ENCODE data around the gene PTPRH. TPM values are rescaled to one million over a fixed set of nuclear protein-coding genes. Genes with fewer than 3 reads are reported as not detected.
A peak's percentile ranks its signal among the peaks of the same experiment; 100 is the strongest.

Gene PTPRH
- polyA plus RNA-seq, 1 experiment: 4.3 TPM

DNA sequence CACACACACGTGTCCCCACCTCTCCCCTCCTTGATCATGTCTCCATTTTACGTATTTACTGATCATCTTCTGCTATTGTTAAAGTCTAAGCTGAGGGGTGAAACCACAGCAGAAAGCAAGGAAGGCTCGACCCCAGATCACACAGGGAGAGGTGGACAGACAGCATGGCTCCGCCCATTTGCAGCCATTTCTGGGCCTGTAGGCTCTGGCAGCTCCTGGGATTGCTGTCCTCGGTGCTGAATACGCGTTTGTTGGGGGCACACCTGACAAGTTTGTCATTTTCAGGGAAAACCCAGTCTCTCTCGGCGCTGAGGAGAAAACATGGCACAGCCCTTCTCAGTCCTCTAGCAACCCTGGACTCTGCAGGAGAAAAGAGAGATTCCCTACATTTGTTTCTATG lies 11.2 kb upstream of the PTPRH start:
- no peak for DNase-seq (ENCODE audit: low read depth)
- H3K4me3 ChIP-seq (ENCODE audit: low read depth, low read length): no peak overlapping the region
- peaks cover 2% of the 10 kb centered on the region for H3K36me3 ChIP-seq (ENCODE audit: control insufficient read depth, insufficient read depth, low read length)
- H3K27me3 ChIP-seq (ENCODE audit: control insufficient read depth, insufficient read depth, low read length): no peaks in the 10 kb centered on the region
- CTCF ChIA-PET: no interaction called here
- TF ChIP-seq, protein P1, sequence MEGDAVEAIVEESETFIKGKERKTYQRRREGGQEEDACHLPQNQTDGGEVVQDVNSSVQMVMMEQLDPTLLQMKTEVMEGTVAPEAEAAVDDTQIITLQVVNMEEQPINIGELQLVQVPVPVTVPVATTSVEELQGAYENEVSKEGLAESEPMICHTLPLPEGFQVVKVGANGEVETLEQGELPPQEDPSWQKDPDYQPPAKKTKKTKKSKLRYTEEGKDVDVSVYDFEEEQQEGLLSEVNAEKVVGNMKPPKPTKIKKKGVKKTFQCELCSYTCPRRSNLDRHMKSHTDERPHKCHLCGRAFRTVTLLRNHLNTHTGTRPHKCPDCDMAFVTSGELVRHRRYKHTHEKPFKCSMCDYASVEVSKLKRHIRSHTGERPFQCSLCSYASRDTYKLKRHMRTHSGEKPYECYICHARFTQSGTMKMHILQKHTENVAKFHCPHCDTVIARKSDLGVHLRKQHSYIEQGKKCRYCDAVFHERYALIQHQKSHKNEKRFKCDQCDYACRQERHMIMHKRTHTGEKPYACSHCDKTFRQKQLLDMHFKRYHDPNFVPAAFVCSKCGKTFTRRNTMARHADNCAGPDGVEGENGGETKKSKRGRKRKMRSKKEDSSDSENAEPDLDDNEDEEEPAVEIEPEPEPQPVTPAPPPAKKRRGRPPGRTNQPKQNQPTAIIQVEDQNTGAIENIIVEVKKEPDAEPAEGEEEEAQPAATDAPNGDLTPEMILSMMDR (IDR thresholded peaks at IDR 0.05; ENCODE audit: insufficient read depth, low read depth, low read length): no peak
- POLR2A ChIA-PET: no interaction called here

DNA sequence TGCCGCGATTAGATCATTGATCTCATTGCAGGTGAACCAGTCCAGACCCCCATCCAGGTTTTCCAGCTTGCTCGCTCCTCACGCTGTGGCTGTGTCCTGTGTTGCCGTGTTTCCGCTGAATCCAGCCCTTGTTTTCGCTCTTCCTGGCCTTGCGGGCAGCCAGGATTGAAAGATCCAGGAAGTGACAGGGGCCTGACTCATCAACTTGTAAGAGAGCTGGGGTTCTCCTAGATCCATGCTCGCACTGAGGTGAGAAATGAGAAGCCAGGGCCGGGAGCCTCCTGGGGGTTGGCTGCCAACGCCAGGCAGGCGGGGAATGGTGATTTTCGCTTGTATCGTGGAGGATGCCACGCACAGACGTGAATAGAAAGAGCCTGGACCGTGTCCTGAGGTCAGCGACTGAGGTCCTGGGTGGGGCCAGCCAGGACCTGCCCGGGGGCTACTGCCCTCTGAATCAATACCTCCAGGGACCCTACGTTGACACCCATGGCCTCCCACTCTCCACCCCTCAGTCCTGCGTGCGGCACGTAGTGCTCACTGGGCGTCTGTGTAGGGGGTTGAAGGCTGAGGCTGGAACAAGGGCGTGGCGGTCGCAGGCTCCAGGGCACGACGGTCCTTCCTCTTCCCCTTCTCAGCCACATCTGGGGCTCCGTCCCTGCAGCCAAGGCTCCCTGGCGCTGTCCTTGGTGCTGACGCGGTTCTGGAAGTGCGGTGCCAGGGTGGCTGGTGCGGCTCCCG lies 7.3 kb upstream of the PTPRH start:
- Histone ChIP-seq H3K27me3 (ENCODE audit: control insufficient read depth, insufficient read depth, low read length) (no peaks in the 10 kb centered on the region), H3K4me3 (ENCODE audit: low read depth, low read length) (peak overlapping the region; percentile 31), H3K36me3 (ENCODE audit: control insufficient read depth, insufficient read depth, low read length) (no peaks in the 10 kb centered on the region)
- CTCF ChIA-PET: interaction anchor here (1.0 kb wide), 1 partner anchor 27 kb away, joined by 3 read pairs; no protein-coding TSS in a partner anchor
- TF ChIP-seq, protein P1 (IDR thresholded peaks at IDR 0.05; ENCODE audit: insufficient read depth, low read depth, low read length): no peak
- peak; percentile 92 for DNase-seq (ENCODE audit: low read depth)
- POLR2A ChIA-PET: interaction anchor here (0.6 kb wide), 1 partner anchor 43 kb away, joined by 3 read pairs; no protein-coding TSS in a partner anchor

DNA sequence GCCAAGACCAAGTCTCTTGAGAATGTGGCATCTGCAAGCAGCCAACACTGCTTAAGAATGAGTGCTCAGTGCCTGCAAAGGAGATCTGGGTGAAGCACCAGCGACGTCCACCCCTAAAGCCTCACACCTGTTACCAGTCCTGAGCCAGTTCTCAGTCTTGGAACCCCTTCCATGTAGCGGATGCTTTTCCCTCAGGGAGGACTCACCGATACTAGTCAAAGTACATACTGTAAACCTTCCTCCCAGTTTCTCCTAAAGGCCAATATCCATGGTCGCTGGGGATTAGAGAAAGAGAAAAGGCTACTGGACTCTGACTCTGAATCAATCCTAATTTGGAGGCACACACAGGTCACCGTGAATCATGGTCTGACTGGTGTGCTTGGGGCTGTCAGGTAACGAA lies 4.2 kb upstream of the PTPRH start:
- ChIA-PET CTCF (no interaction called here), POLR2A (no interaction called here)
- no peak for DNase-seq (ENCODE audit: low read depth)
- Histone ChIP-seq H3K27me3 (ENCODE audit: control insufficient read depth, insufficient read depth, low read length) (no peaks in the 10 kb centered on the region), H3K4me3 (ENCODE audit: low read depth, low read length) (no peak overlapping the region), H3K36me3 (ENCODE audit: control insufficient read depth, insufficient read depth, low read length) (no peaks in the 10 kb centered on the region)
- TF ChIP-seq, protein P1 (IDR thresholded peaks at IDR 0.05; ENCODE audit: insufficient read depth, low read depth, low read length): no peak

DNA sequence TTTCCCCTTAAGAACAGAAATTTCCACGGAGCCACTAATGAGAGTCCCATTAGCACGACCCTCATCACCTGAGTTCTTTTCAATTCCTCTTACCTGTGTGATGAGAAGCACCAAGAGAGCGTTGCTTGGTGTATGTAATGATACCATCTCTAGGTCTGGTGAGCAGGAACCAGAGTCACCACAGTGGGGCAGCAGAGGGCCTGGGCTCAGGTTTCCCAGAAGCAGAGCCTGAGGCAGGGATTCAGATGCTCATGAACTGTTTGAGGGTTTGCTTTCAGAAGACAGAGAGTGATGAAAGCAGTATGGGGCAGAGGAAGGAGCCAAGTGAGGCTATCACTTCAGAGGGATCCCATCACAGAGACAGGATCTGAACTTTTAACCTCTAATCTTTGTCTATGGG lies 3.1 kb upstream of the PTPRH start:
- H3K27me3 ChIP-seq (ENCODE audit: control insufficient read depth, insufficient read depth, low read length): no peaks in the 10 kb centered on the region
- ChIA-PET CTCF (no interaction called here), POLR2A (no interaction called here)
- no peak overlapping the region for H3K4me3 ChIP-seq (ENCODE audit: low read depth, low read length)
- TF ChIP-seq, protein P1 (IDR thresholded peaks at IDR 0.05; ENCODE audit: insufficient read depth, low read depth, low read length): peak; percentile 23; the same call in 1 of the 2 replicates
- DNase-seq (ENCODE audit: low read depth): no peak
- no peaks in the 10 kb centered on the region for H3K36me3 ChIP-seq (ENCODE audit: control insufficient read depth, insufficient read depth, low read length)

GRCh38 chr19:55209693-55210472 lies 582 bp upstream of the PTPRH start:
- ChIA-PET POLR2A (interaction anchor here (0.8 kb wide), 1 partner anchor 26 kb away, joined by 3 read pairs; no protein-coding TSS in a partner anchor), CTCF (interaction anchor here (0.9 kb wide), 1 partner anchor 174 kb away, joined by 3 read pairs; the partner anchor contains the start of gene TMEM238)
- Histone ChIP-seq H3K36me3 (ENCODE audit: control insufficient read depth, insufficient read depth, low read length) (no peaks in the 10 kb centered on the region), H3K4me3 (ENCODE audit: low read depth, low read length) (no peak overlapping the region), H3K27me3 (ENCODE audit: control insufficient read depth, insufficient read depth, low read length) (no peaks in the 10 kb centered on the region)
- TF ChIP-seq, protein P1 (IDR thresholded peaks at IDR 0.05; ENCODE audit: insufficient read depth, low read depth, low read length): no peak
- DNase-seq (ENCODE audit: low read depth): peak; percentile 95
